Fibroblast of skin of left biceps (primary cell): ENCODE measurements around the gene PTPRN2.

Source experiments
- DNase-seq, 2 experiments: peaks; one replicate each; pipeline ENCODE4 v3.0.0-alpha.2; 2013; ENCODE audit warnings: low read depth in 2 of 2

The PTPRN2 gene

GRCh38 chr7:157998884-157999552 lies 588.6 kb downstream of the PTPRN2 start:
- no peak for DNase-seq

- no peak for DNase-seq
Measured at GRCh38 chr7:157997471-157997870, 590.2 kb downstream of the PTPRN2 start.

- no peak for DNase-seq
Measured at GRCh38 chr7:157997080-157997440, 590.6 kb downstream of the PTPRN2 start.

- DNase-seq = no peak
Measured at GRCh38 chr7:157996359-157997079, 591.1 kb downstream of the PTPRN2 start.

GRCh38 chr7:157995815-157996214 lies 591.8 kb downstream of the PTPRN2 start:
- no peak for DNase-seq

GRCh38 chr7:157994319-157994718 lies 593.3 kb downstream of the PTPRN2 start:
- DNase-seq = no peak

GRCh38 chr7:157993406-157994105 lies 594.1 kb downstream of the PTPRN2 start:
- no peak for DNase-seq

GRCh38 chr7:157992511-157993160 lies 595.0 kb downstream of the PTPRN2 start:
- DNase-seq = no peak

GRCh38 chr7:157991761-157992160 lies 595.9 kb downstream of the PTPRN2 start:
- DNase-seq = no peak

- no peak for DNase-seq
Measured at GRCh38 chr7:157991351-157991750, 596.3 kb downstream of the PTPRN2 start.

- no peak for DNase-seq
Measured at GRCh38 chr7:157990881-157991250, 596.8 kb downstream of the PTPRN2 start.

GRCh38 chr7:157990226-157990880 lies 597.3 kb downstream of the PTPRN2 start:
- DNase-seq = no peak

GRCh38 chr7:157989589-157989988 lies 598.0 kb downstream of the PTPRN2 start:
- no peak for DNase-seq

- DNase-seq = no peak
Measured at GRCh38 chr7:157987906-157988305, 599.7 kb downstream of the PTPRN2 start.

GRCh38 chr7:157986051-157986450 lies 601.6 kb downstream of the PTPRN2 start:
- DNase-seq = no peak

- DNase-seq = no peak
Measured at GRCh38 chr7:157985636-157986035, 602.0 kb downstream of the PTPRN2 start.

GRCh38 chr7:157984423-157985163 lies 603.0 kb downstream of the PTPRN2 start:
- DNase-seq = no peak

- no peak for DNase-seq
Measured at GRCh38 chr7:157983502-157984422, 603.9 kb downstream of the PTPRN2 start.

- no peak for DNase-seq
Measured at GRCh38 chr7:157981778-157982177, 605.8 kb downstream of the PTPRN2 start.

- no peak for DNase-seq
Measured at GRCh38 chr7:157980774-157981173, 606.8 kb downstream of the PTPRN2 start.
